ENCODE measurements around the gene PLA2G4B.
A peak's percentile ranks its signal among the peaks of the same experiment; 100 is the strongest.

The PLA2G4B gene

GRCh38 chr15:41868321-41868720, 29.7 kb downstream of the PLA2G4B start:
- no peak overlapping the region for H3K4me3 ChIP-seq (ENCODE audit: low read depth, low read length)
- TF ChIP-seq CTCF (conservative IDR thresholded peaks at IDR 0.05; ENCODE audit: low read depth, low read length), result no peak
- no peak for DNase-seq (ENCODE audit: low read depth)

GRCh38 chr15:41869770-41870688, 31.4 kb downstream of the PLA2G4B start:
- no peak for DNase-seq (ENCODE audit: low read depth)
- no peak overlapping the region for H3K4me3 ChIP-seq (ENCODE audit: low read depth, low read length)
- no peak for TF ChIP-seq CTCF (conservative IDR thresholded peaks at IDR 0.05; ENCODE audit: low read depth, low read length)

GRCh38 chr15:41870689-41871081, 32.0 kb downstream of the PLA2G4B start:
- peak; percentile 84 for DNase-seq (ENCODE audit: low read depth)
- no peak for TF ChIP-seq CTCF (conservative IDR thresholded peaks at IDR 0.05; ENCODE audit: low read depth, low read length)
- no peak overlapping the region for H3K4me3 ChIP-seq (ENCODE audit: low read depth, low read length)

- H3K4me3 ChIP-seq (ENCODE audit: low read depth, low read length), result no peak overlapping the region
- no peak for TF ChIP-seq CTCF (conservative IDR thresholded peaks at IDR 0.05; ENCODE audit: low read depth, low read length)
- no peak for DNase-seq (ENCODE audit: low read depth)
Observed at GRCh38 chr15:41871175-41871905, 32.7 kb downstream of the PLA2G4B start.

- no peak overlapping the region for H3K4me3 ChIP-seq (ENCODE audit: low read depth, low read length)
- DNase-seq (ENCODE audit: low read depth), result no peak
- no peak for TF ChIP-seq CTCF (conservative IDR thresholded peaks at IDR 0.05; ENCODE audit: low read depth, low read length)
Observed at GRCh38 chr15:41872166-41872747, 33.6 kb downstream of the PLA2G4B start.

- no peak for TF ChIP-seq CTCF (conservative IDR thresholded peaks at IDR 0.05; ENCODE audit: low read depth, low read length)
- no peak overlapping the region for H3K4me3 ChIP-seq (ENCODE audit: low read depth, low read length)
- DNase-seq (ENCODE audit: low read depth), result no peak
Observed at GRCh38 chr15:41873711-41874110, 35.1 kb downstream of the PLA2G4B start.

All from choroid plexus epithelial cell (primary cell).